ENCODE measurements around the gene LITAFD. TPM values are rescaled to one million over a fixed set of nuclear protein-coding genes. Genes with fewer than 3 reads are reported as not detected.

The LITAFD gene
- total RNA-seq, 1 experiment from 2014 or later: not detected

DNA sequence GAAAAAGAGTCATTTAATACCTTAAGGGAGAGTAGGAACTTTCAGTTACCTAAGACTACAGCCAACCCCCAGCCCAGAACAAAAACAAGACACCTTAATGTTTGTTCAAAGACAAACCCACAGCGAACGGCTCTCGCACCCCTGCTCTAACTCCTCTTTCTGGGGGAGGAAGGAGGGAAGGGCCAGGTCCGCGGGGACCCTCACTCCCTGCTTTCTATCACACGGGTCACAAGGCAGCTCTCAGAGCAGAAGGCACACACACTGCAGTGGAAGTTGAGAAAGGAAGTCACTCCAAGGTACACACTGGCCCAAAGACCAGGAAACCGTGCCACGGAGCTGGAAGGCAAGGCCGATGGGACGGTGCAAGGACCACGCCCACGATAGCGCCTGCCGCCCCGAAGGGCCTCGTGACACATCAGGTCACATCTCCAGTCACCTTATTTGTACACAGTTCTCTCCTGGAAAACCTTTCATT lies 10.0 kb downstream of the LITAFD start:
- Histone ChIP-seq H3K4me3 (ENCODE audit: low read depth, low read length) (no peak overlapping the region), H3K4me1 (no peaks in the 10 kb centered on the region), H3K9me3 (no peaks in the 10 kb centered on the region), H3K36me3 (ENCODE audit: control insufficient read depth, insufficient read depth, low read length) (peaks cover 3% of the 10 kb centered on the region), H3K27me3 (replicated peaks; ENCODE audit: control insufficient read depth, insufficient read depth, low read length) (no peaks in the 10 kb centered on the region)
- Mint-ChIP-seq H3K4me1 (ENCODE audit: low read depth, unreplicated experiment) (no peaks in the 10 kb centered on the region), H3K36me3 (ENCODE audit: insufficient read depth, unreplicated experiment) (peaks cover 82% of the 10 kb centered on the region), H3K27ac (ENCODE audit: unreplicated experiment) (no peak overlapping the region), H3K27me3 (ENCODE audit: insufficient read depth, unreplicated experiment) (no peaks in the 10 kb centered on the region), H3K9me3 (ENCODE audit: unreplicated experiment) (no peaks in the 10 kb centered on the region), H3K4me3 (ENCODE audit: unreplicated experiment) (no peak overlapping the region)
- TF ChIP-seq, protein P1, sequence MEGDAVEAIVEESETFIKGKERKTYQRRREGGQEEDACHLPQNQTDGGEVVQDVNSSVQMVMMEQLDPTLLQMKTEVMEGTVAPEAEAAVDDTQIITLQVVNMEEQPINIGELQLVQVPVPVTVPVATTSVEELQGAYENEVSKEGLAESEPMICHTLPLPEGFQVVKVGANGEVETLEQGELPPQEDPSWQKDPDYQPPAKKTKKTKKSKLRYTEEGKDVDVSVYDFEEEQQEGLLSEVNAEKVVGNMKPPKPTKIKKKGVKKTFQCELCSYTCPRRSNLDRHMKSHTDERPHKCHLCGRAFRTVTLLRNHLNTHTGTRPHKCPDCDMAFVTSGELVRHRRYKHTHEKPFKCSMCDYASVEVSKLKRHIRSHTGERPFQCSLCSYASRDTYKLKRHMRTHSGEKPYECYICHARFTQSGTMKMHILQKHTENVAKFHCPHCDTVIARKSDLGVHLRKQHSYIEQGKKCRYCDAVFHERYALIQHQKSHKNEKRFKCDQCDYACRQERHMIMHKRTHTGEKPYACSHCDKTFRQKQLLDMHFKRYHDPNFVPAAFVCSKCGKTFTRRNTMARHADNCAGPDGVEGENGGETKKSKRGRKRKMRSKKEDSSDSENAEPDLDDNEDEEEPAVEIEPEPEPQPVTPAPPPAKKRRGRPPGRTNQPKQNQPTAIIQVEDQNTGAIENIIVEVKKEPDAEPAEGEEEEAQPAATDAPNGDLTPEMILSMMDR (IDR thresholded peaks at IDR 0.05; ENCODE audit: insufficient read depth in 1 of 2, low read depth in 1 of 2, low read length in 1 of 2, severe bottlenecking in 1 of 2, unreplicated experiment in 1 of 2): no peak
- CTCF ChIA-PET: no interaction called here
- BruUV-seq (replicated peaks): no TSS peak
- DNase-seq: no peak
- POLR2A ChIA-PET: no interaction called here
- intact Hi-C loops (cut with micrococcal nuclease; ENCODE audit: unreplicated experiment): no loop called here

DNA sequence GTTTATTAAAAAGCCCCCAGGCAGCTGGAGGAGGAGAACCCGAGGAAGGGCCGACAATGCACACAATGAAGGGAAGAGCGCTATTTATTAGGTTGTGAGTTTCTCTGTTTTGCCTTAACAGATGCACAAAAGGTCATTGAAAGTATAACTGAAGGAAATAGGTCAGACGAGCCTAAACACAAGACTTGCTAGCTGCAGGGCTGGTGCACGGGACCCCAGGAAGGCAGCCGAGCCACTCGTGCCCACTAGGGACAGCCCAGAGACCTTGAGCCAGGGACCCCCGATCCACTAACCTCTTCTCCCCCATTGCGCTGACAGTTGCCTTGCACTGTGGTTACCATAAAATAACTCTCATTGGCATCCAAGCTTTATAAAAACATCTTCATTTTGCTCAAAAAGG lies 11.3 kb downstream of the LITAFD start:
- Histone ChIP-seq H3K9me3 (no peaks in the 10 kb centered on the region), H3K4me3 (ENCODE audit: low read depth, low read length) (no peak overlapping the region), H3K4me1 (no peaks in the 10 kb centered on the region), H3K27me3 (replicated peaks; ENCODE audit: control insufficient read depth, insufficient read depth, low read length) (no peaks in the 10 kb centered on the region), H3K36me3 (ENCODE audit: control insufficient read depth, insufficient read depth, low read length) (peaks cover 6% of the 10 kb centered on the region)
- DNase-seq: no peak
- ChIA-PET POLR2A (no interaction called here), CTCF (interaction anchor here (1.4 kb wide), 1 partner anchor 115 kb away, joined by 5 read pairs; no protein-coding TSS in a partner anchor)
- H3K27me3 Mint-ChIP-seq (ENCODE audit: insufficient read depth, unreplicated experiment): no peaks in the 10 kb centered on the region
- BruUV-seq (replicated peaks): TSS peak; percentile 66
- intact Hi-C loops (cut with micrococcal nuclease; ENCODE audit: unreplicated experiment): no loop called here
- H3K36me3 Mint-ChIP-seq (ENCODE audit: insufficient read depth, unreplicated experiment): peaks cover 79% of the 10 kb centered on the region
- no peaks in the 10 kb centered on the region for H3K9me3 Mint-ChIP-seq (ENCODE audit: unreplicated experiment)
- no peaks in the 10 kb centered on the region for H3K4me1 Mint-ChIP-seq (ENCODE audit: low read depth, unreplicated experiment)
- H3K27ac Mint-ChIP-seq (ENCODE audit: unreplicated experiment): no peak overlapping the region
- TF ChIP-seq, protein P1 (IDR thresholded peaks at IDR 0.05; ENCODE audit: insufficient read depth in 1 of 2, low read depth in 1 of 2, low read length in 1 of 2, severe bottlenecking in 1 of 2, unreplicated experiment in 1 of 2): no peak
- no peak overlapping the region for H3K4me3 Mint-ChIP-seq (ENCODE audit: unreplicated experiment)

DNA sequence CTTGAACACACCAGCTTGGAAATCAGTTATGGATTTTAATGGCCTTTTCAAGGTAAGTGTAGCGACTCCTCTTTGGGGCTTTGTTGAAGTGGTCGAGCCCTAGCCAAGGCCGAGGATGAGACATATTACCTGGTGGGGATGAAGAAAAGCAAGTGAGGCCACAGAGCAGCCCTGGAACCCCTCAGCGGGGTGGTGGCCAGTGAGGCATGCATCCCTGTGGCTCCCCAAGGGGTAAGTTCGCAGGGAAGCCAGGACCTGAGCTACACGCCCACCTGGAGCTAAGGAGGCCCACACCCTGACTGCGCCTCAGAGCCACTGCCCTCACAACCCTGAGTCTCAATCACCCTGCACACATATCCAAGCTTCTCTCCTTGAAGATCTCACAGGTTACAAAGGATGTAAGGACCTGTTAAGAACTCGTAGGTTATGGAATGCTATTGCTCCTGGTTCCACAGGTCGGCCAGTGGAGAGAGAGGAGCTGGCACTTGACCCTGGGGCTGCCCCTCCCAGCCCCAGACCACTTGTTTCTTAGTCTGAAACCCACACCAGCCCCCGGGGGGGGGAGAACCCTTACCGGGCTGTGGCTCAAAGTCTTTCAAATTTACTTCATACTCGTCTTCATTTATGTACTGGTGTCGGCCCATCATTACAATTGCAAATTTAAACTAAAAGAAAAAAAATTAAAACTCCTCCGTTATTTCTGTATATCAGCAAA lies 12.0 kb downstream of the LITAFD start:
- Mint-ChIP-seq H3K36me3 (ENCODE audit: insufficient read depth, unreplicated experiment) (peaks cover 84% of the 10 kb centered on the region), H3K9me3 (ENCODE audit: unreplicated experiment) (no peaks in the 10 kb centered on the region), H3K4me3 (ENCODE audit: unreplicated experiment) (no peak overlapping the region), H3K4me1 (ENCODE audit: low read depth, unreplicated experiment) (no peaks in the 10 kb centered on the region), H3K27ac (ENCODE audit: unreplicated experiment) (no peak overlapping the region), H3K27me3 (ENCODE audit: insufficient read depth, unreplicated experiment) (no peaks in the 10 kb centered on the region)
- intact Hi-C loops (cut with micrococcal nuclease; ENCODE audit: unreplicated experiment): no loop called here
- TF ChIP-seq, protein P1 (IDR thresholded peaks at IDR 0.05; ENCODE audit: insufficient read depth in 1 of 2, low read depth in 1 of 2, low read length in 1 of 2, severe bottlenecking in 1 of 2, unreplicated experiment in 1 of 2): no peak
- Histone ChIP-seq H3K9me3 (no peaks in the 10 kb centered on the region), H3K36me3 (ENCODE audit: control insufficient read depth, insufficient read depth, low read length) (peaks cover 7% of the 10 kb centered on the region), H3K4me3 (ENCODE audit: low read depth, low read length) (no peak overlapping the region), H3K4me1 (no peaks in the 10 kb centered on the region), H3K27me3 (replicated peaks; ENCODE audit: control insufficient read depth, insufficient read depth, low read length) (no peaks in the 10 kb centered on the region)
- DNase-seq: no peak
- CTCF ChIA-PET: interaction anchor here (1.4 kb wide), 1 partner anchor 115 kb away, joined by 5 read pairs; no protein-coding TSS in a partner anchor
- POLR2A ChIA-PET: no interaction called here
- BruUV-seq (replicated peaks): no TSS peak
